Astrocyte (in vitro differentiated cells and primary cell): ENCODE data around the gene BIRC3.

ENCODE experiments used
- CTCF ChIP-seq: IDR thresholded peaks from 2 replicates; pipeline ENCODE4 v1.5.1; 2011; ENCODE audit warnings: low read depth, mild to moderate bottlenecking, inconsistent platforms, low read length, moderate library complexity; ENCODE audit not compliant: insufficient read depth
- EZH2 ChIP-seq: IDR thresholded peaks from 2 replicates; pipeline ENCODE4 v1.6.1; 2012; ENCODE audit warnings: mild to moderate bottlenecking, low read length, inconsistent platforms; ENCODE audit not compliant: insufficient read depth

- TF ChIP-seq CTCF, result no peak
- no peak for TF ChIP-seq EZH2
These were observed 42.7 kb upstream of the BIRC3 start for GRCh38 chr11:102274628-102275027.
